Sigmoid colon (tissue), 4 donors: ENCODE results near the gene PPP1R1A.

Source experiments
- POLR2A ChIP-seq, 2 donors: fragments of 450-650 bp; IDR thresholded peaks; one replicate each; pipeline ENCODE4 v1.6.1; 2016; ENCODE audit warnings: antibody characterized with exemption in 2 of 2, mild to moderate bottlenecking in 2 of 2, moderate library complexity in 2 of 2
- POLR2AphosphoS5 ChIP-seq, 4 donors: sonication (generic); formaldehyde crosslinking; IDR thresholded peaks; one replicate each; pipeline ENCODE4 v1.6.1; 2017; ENCODE audit warnings: antibody characterized with exemption in 4 of 4
- TF ChIP-seq, protein P1 (sequence below), 4 experiments: fragments of 450-650 bp in 3 of 4; fragments of 200-600 bp in 1 of 4; IDR thresholded peaks; one replicate each; pipeline ENCODE4 v1.5.1; 2016 to 2019; ENCODE audit warnings: antibody characterized with exemption in 4 of 4, mild to moderate bottlenecking in 3 of 4, moderate library complexity in 2 of 4

DNA sequence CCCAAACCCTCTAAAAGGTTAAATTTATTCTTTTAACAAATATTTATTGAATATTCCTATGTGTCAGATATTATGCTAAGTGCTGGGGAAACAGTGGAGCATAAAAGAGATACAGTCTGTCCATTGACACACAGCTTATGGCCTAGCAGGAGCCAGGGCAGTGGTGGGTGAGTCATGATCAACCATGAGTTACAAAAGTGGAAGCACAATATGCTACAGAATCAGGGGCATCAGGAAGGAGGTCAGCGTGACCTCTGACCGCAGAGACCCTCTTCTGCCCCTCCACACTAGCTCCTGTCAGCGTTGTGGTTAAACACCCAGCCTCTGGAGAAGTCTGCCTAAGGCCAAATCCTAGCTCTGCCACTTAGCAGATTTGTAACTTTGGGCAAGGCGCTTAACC lies 4.7 kb upstream of the PPP1R1A start:
- TF ChIP-seq POLR2A (IDR thresholded peaks at IDR 0.05) (no peak), POLR2AphosphoS5 (IDR thresholded peaks at IDR 0.05) (no peak)
- TF ChIP-seq, protein P1, sequence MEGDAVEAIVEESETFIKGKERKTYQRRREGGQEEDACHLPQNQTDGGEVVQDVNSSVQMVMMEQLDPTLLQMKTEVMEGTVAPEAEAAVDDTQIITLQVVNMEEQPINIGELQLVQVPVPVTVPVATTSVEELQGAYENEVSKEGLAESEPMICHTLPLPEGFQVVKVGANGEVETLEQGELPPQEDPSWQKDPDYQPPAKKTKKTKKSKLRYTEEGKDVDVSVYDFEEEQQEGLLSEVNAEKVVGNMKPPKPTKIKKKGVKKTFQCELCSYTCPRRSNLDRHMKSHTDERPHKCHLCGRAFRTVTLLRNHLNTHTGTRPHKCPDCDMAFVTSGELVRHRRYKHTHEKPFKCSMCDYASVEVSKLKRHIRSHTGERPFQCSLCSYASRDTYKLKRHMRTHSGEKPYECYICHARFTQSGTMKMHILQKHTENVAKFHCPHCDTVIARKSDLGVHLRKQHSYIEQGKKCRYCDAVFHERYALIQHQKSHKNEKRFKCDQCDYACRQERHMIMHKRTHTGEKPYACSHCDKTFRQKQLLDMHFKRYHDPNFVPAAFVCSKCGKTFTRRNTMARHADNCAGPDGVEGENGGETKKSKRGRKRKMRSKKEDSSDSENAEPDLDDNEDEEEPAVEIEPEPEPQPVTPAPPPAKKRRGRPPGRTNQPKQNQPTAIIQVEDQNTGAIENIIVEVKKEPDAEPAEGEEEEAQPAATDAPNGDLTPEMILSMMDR (IDR thresholded peaks at IDR 0.05) = no peak
